ENCODE data around the gene MAGEA2. TPM values are rescaled to one million over a fixed set of nuclear protein-coding genes. Genes with fewer than 3 reads are reported as not detected.
A peak's percentile ranks its signal among the peaks of the same experiment; 100 is the strongest.
"Not testable (repeated sequence)": the region's sequence is repeated elsewhere in the genome, so short reads cannot be mapped to it uniquely, and the experiment has no call there.

MAGEA2 gene
- total RNA-seq, 2 donors from 2014 or later: not detected

GRCh38 chrX:152725409-152725808, 28.2 kb downstream of the MAGEA2 start:
- H3K27me3 ChIP-seq: no peaks in the 10 kb centered on the region

GRCh38 chrX:152713815-152714787, 39.5 kb downstream of the MAGEA2 start, which contains the start of gene MAGEA2B:
Gene MAGEA2B (plus strand): TSS chrX:152714628. CDS start chrX:152717107, 2,479 bp downstream.
- DNase-seq; H3K36me3 ChIP-seq; H3K4me1 ChIP-seq; H3K4me3 ChIP-seq; H3K9ac ChIP-seq (ENCODE audit: low read depth in 2 of 2, low read length in 2 of 2); H3K27ac ChIP-seq; intact Hi-C loops (cut with DNase I); H3K27me3 ChIP-seq; H3K9me3 ChIP-seq: not testable (repeated sequence)

More at GRCh38 chrX:152725409-152725808, 28.2 kb downstream of the MAGEA2 start:
- no peaks in the 10 kb centered on the region for H3K9me3 ChIP-seq
- no peaks in the 10 kb centered on the region for H3K4me1 ChIP-seq
- no peak overlapping the region for H3K4me3 ChIP-seq
- no peak overlapping the region for H3K27ac ChIP-seq
- intact Hi-C loops (cut with DNase I): no loop called here
- no peaks in the 10 kb centered on the region for H3K36me3 ChIP-seq
- no peak overlapping the region for H3K9ac ChIP-seq (ENCODE audit: low read depth in 2 of 2, low read length in 2 of 2)
- TF ChIP-seq, protein P1, sequence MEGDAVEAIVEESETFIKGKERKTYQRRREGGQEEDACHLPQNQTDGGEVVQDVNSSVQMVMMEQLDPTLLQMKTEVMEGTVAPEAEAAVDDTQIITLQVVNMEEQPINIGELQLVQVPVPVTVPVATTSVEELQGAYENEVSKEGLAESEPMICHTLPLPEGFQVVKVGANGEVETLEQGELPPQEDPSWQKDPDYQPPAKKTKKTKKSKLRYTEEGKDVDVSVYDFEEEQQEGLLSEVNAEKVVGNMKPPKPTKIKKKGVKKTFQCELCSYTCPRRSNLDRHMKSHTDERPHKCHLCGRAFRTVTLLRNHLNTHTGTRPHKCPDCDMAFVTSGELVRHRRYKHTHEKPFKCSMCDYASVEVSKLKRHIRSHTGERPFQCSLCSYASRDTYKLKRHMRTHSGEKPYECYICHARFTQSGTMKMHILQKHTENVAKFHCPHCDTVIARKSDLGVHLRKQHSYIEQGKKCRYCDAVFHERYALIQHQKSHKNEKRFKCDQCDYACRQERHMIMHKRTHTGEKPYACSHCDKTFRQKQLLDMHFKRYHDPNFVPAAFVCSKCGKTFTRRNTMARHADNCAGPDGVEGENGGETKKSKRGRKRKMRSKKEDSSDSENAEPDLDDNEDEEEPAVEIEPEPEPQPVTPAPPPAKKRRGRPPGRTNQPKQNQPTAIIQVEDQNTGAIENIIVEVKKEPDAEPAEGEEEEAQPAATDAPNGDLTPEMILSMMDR (IDR thresholded peaks at IDR 0.05): no peak
- DNase-seq: no peak

- H3K27me3 ChIP-seq; H3K4me1 ChIP-seq; intact Hi-C loops (cut with DNase I); DNase-seq; H3K9ac ChIP-seq (ENCODE audit: low read depth in 2 of 2, low read length in 2 of 2); H3K4me3 ChIP-seq; H3K9me3 ChIP-seq; H3K27ac ChIP-seq; H3K36me3 ChIP-seq: not testable (repeated sequence)
These were observed 40.4 kb downstream of the MAGEA2 start for GRCh38 chrX:152713195-152713594.

- H3K9ac ChIP-seq (ENCODE audit: low read depth in 2 of 2, low read length in 2 of 2); H3K36me3 ChIP-seq; DNase-seq; H3K27ac ChIP-seq; intact Hi-C loops (cut with DNase I); H3K4me3 ChIP-seq; H3K9me3 ChIP-seq; H3K4me1 ChIP-seq; H3K27me3 ChIP-seq: not testable (repeated sequence)
These were observed 44.5 kb downstream of the MAGEA2 start, which contains the start of gene CSAG2 for GRCh38 chrX:152709173-152709572. Gene CSAG2 (minus strand): TSS chrX:152709273. CDS start chrX:152709112, 161 bp downstream.

DNA sequence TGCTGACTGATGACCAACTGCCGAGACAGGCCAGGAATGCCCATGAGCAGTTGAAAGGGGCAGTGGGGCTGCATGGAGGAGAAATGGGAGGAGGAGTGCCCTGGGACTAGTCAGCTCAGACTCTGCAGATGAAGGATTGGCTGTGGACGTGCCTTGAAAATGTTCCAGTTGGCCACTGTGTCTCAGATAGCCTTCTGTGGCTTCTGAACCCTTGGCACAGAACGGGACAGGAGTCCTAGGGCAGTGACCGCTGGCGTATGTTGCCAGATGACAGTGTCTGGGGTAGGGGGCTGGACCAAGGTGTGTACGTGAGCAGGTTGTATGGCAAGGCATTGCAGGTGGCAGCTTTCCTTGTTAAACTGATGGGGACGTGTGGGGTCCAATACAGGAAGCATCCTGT, 47.1 kb downstream of the MAGEA2 start:
- H3K4me3 ChIP-seq; intact Hi-C loops (cut with DNase I): not testable (repeated sequence)

DNA sequence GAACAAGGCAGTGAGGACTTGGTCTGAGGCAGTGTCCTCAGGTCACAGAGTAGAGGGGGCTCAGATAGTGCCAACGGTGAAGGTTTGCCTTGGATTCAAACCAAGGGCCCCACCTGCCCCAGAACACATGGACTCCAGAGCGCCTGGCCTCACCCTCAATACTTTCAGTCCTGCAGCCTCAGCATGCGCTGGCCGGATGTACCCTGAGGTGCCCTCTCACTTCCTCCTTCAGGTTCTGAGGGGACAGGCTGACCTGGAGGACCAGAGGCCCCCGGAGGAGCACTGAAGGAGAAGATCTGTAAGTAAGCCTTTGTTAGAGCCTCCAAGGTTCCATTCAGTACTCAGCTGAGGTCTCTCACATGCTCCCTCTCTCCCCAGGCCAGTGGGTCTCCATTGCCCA, 53.3 kb downstream of the MAGEA2 start:
- H3K4me3 ChIP-seq; H3K36me3 ChIP-seq; H3K9ac ChIP-seq (ENCODE audit: low read depth in 2 of 2, low read length in 2 of 2); H3K9me3 ChIP-seq; H3K4me1 ChIP-seq; H3K27me3 ChIP-seq; H3K27ac ChIP-seq; intact Hi-C loops (cut with DNase I): not testable (repeated sequence)
- peak; percentile 10 for DNase-seq

More for the DNA sequence above, 47.1 kb downstream of the MAGEA2 start:
- H3K27ac ChIP-seq; H3K27me3 ChIP-seq; H3K4me1 ChIP-seq; H3K36me3 ChIP-seq; H3K9ac ChIP-seq (ENCODE audit: low read depth in 2 of 2, low read length in 2 of 2); H3K9me3 ChIP-seq; DNase-seq: not testable (repeated sequence)

Other genes with a start within 250 kb of the MAGEA2 start
- gene GABRQ, start 115.9 kb downstream of the MAGEA2 start, total RNA-seq: under 1 TPM in 1 of 2 donors, not detected in 1; 0.03 TPM
- gene MAGEA3, start 55.0 kb downstream of the MAGEA2 start, total RNA-seq: under 1 TPM in 1 of 2 donors, not detected in 1; 0.40 TPM
- not detected for gene CSAG2, start 44.6 kb downstream of the MAGEA2 start, total RNA-seq
- under 1 TPM in 1 of 2 donors, not detected in 1; 0.62 TPM for gene MAGEA2B, start 39.2 kb downstream of the MAGEA2 start, total RNA-seq
- gene CSAG1, start 20.1 kb downstream of the MAGEA2 start, total RNA-seq: not detected
- under 1 TPM in 1 of 2 donors, not detected in 1; 0.20 TPM for gene MAGEA12, start 20.1 kb downstream of the MAGEA2 start, total RNA-seq
- gene CSAG3, start 5.4 kb upstream of the MAGEA2 start, total RNA-seq: not detected
- under 1 TPM in 1 of 2 donors, not detected in 1; 0.32 TPM for gene MAGEA6, start 15.8 kb upstream of the MAGEA2 start, total RNA-seq
- gene CETN2, start 76.9 kb upstream of the MAGEA2 start, total RNA-seq: 10 to 100 TPM; 19.0 to 20.4 TPM
- gene NSDHL, start 77.2 kb upstream of the MAGEA2 start, total RNA-seq: 10 to 100 TPM; 25.3 to 28.8 TPM
- gene ZNF185, start 144.2 kb upstream of the MAGEA2 start, total RNA-seq: 1 to 10 TPM; 3.6 to 4.5 TPM
- not detected for gene PNMA5, start 240.3 kb upstream of the MAGEA2 start, total RNA-seq